Endothelial cell of umbilical vein (primary cell): ENCODE data around the gene IER5. TPM values are rescaled to one million over a fixed set of nuclear protein-coding genes. Genes with fewer than 3 reads are reported as not detected.

Source experiments
- BruUV-seq: library from RNA; stranded (reverse); fragments of 400-500 nt; replicated peaks from 2 replicates; lab custom pipeline; 2021; lab: Mats Ljungman, UMichigan
- CTCF ChIA-PET: fragments of 300-600, 350-600 bp; sonication (Branson Sonifier 250); formaldehyde crosslinking; loops from one replicate; lab custom pipeline; 2021; ENCODE audit warnings: antibody characterized with exemption, inconsistent platforms; lab: Charles Lee
- POLR2A ChIA-PET: fragments of 300-600, 350-600 bp; sonication (Branson Sonifier 250); formaldehyde crosslinking; loops from one replicate; lab custom pipeline; 2021; ENCODE audit warnings: antibody characterized with exemption, inconsistent platforms; lab: Charles Lee
- DNase-seq: peaks from one replicate; pipeline ENCODE4 v3.0.0-alpha.2; 2011; ENCODE audit warnings: low read depth, low spot score
- FAIRE-seq: peaks from 2 replicates; lab custom pipeline; 2011; peaks lifted over from hg19 to GRCh38; lab: Jason Lieb, UNC
- H2AFZ ChIP-seq: 2 replicates; pipeline ENCODE4 v1.6.0; 2012; ENCODE audit warnings: low read depth, low read length, control low read depth, inconsistent platforms
- H3K27ac ChIP-seq: 2 replicates; pipeline ENCODE4 v1.5.1; 2011; ENCODE audit warnings: low read depth, mild to moderate bottlenecking, control low read depth, low read length, moderate library complexity; ENCODE audit not compliant: insufficient read depth
- H3K27me3 ChIP-seq, 2 experiments: 2 replicates each; pipeline versions ENCODE4 v1.6.0 to v1.6.1; 2011; ENCODE audit warnings: low read length in 2 of 2, mixed read lengths in 1 of 2; ENCODE audit not compliant: control insufficient read depth in 2 of 2, insufficient read depth in 2 of 2
- H3K36me3 ChIP-seq, 2 experiments: 2 replicates in 1 of 2; 3 replicates in 1 of 2; pipeline ENCODE4 v1.5.1; 2011; ENCODE audit warnings: low read length in 2 of 2, mild to moderate bottlenecking in 1 of 2, moderate library complexity in 1 of 2; ENCODE audit not compliant: control insufficient read depth in 2 of 2, insufficient read depth in 2 of 2; ENCODE audit errors: extremely low read depth in 1 of 2
- H3K4me1 ChIP-seq: 3 replicates; pipeline ENCODE4 v1.5.1; 2011; ENCODE audit warnings: mild to moderate bottlenecking, low read length; ENCODE audit not compliant: control insufficient read depth, insufficient read depth; ENCODE audit errors: extremely low read depth
- H3K4me2 ChIP-seq: 2 replicates; pipeline ENCODE4 v1.6.1; 2011; ENCODE audit warnings: low read length, control low read depth, mixed read lengths; ENCODE audit not compliant: insufficient read depth
- H3K4me3 ChIP-seq, 3 experiments: fragments of 200-600 bp in 1 of 3; sonication (generic), shearing (Covaris generic) in 1 of 3; replicated peaks in 1 of 3; 2 replicates each; pipeline ENCODE4 v1.5.1; 2011 to 2016; ENCODE audit warnings: control low read depth in 3 of 3, low read length in 3 of 3, mild to moderate bottlenecking in 2 of 3, inconsistent platforms in 1 of 3, low read depth in 1 of 3, moderate library complexity in 1 of 3; ENCODE audit not compliant: insufficient read depth in 1 of 3
- H3K79me2 ChIP-seq: 2 replicates; pipeline ENCODE4 v1.6.0; 2012; ENCODE audit warnings: low read length, inconsistent platforms; ENCODE audit not compliant: control insufficient read depth, insufficient read depth
- H3K9ac ChIP-seq: replicated peaks from 2 replicates; pipeline ENCODE3; 2011; ENCODE audit warnings: low read length, control low read depth; ENCODE audit not compliant: insufficient read depth; ENCODE audit errors: extremely low read depth
- H3K9me1 ChIP-seq: replicated peaks from 3 replicates; pipeline ENCODE4 v1.6.0; 2011; ENCODE audit warnings: mild to moderate bottlenecking, low read length; ENCODE audit not compliant: control insufficient read depth, insufficient read depth; ENCODE audit errors: extremely low read depth
- H3K9me3 ChIP-seq: replicated peaks from 2 replicates; pipeline ENCODE4 v1.5.1; 2012; ENCODE audit warnings: low read length, inconsistent platforms; ENCODE audit not compliant: control insufficient read depth, insufficient read depth
- H4K20me1 ChIP-seq: replicated peaks from 2 replicates; pipeline ENCODE3; 2011; ENCODE audit warnings: mild to moderate bottlenecking, low read length; ENCODE audit not compliant: control insufficient read depth, insufficient read depth; ENCODE audit errors: extremely low read depth
- EZH2 ChIP-seq: IDR thresholded peaks from 2 replicates; pipeline ENCODE4 v1.6.1; 2012; ENCODE audit warnings: borderline replicate concordance, low read depth, mild to moderate bottlenecking, moderate library complexity, low read length, inconsistent platforms; ENCODE audit not compliant: severe bottlenecking
- FOS ChIP-seq: IDR thresholded peaks from 2 replicates; pipeline ENCODE4 v1.6.1; 2011; ENCODE audit warnings: mild to moderate bottlenecking, low read length, moderate library complexity, borderline replicate concordance; ENCODE audit not compliant: insufficient read depth
- GATA2 ChIP-seq: IDR thresholded peaks from 2 replicates; pipeline ENCODE4 v1.7.0; 2011; ENCODE audit warnings: low read depth, mild to moderate bottlenecking, moderate library complexity, mixed read lengths, low read length; ENCODE audit not compliant: insufficient read length, insufficient read depth
- JUN ChIP-seq: IDR thresholded peaks from 2 replicates; pipeline ENCODE4 v1.6.1; 2011; ENCODE audit warnings: borderline replicate concordance, low read depth; ENCODE audit not compliant: insufficient read length, insufficient read depth
- MYC ChIP-seq: IDR thresholded peaks from one replicate; pipeline ENCODE4 v1.6.1; 2011; ENCODE audit warnings: mild to moderate bottlenecking, low read depth, low read length
- POLR2A ChIP-seq: IDR thresholded peaks from 2 replicates; pipeline ENCODE4 v1.6.1; 2012; ENCODE audit warnings: low read depth, mild to moderate bottlenecking, control low read depth, low read length
- POLR2AphosphoS5 ChIP-seq: IDR thresholded peaks from 2 replicates; pipeline ENCODE4 v1.6.1; 2012; ENCODE audit warnings: low read depth, mild to moderate bottlenecking, control low read depth, low read length, moderate library complexity; ENCODE audit not compliant: insufficient read depth
- dilution Hi-C: fragments of 300-500 bp; cut with MboI; formaldehyde crosslinking; loops from one replicate; pipeline ENCODE4 v1.15.0; 2019; ENCODE audit warnings: low sequenced_read_pairs; ENCODE audit not compliant: extremely low pct_ligation_motif_present
- intact Hi-C: fragments of 100-400 bp; cut with micrococcal nuclease; formaldehyde crosslinking; loops from one replicate; pipeline ENCODE4 v1.10.0; 2022
- polyA plus RNA-seq, 4 experiments: library from polyadenylated mRNA; depleted of rRNA in 3 of 4; stranded (reverse) in 3 of 4; unstranded in 1 of 4; fragments of >200 nt; gene quantifications; 2 replicates each; pipeline versions ENCODE4 v1.2.1 to v1.2.3, GENCODE V29; 2011 to 2012; ENCODE audit warnings: missing spikeins in 1 of 4
- total RNA-seq: library from RNA; stranded (reverse); gene quantifications from 2 replicates; pipeline ENCODE4 v1.2.3, GENCODE V29; 2021
- TF ChIP-seq, protein P1 (sequence below), 2 donors: IDR thresholded peaks; 1 replicate in 1 of 2; 2 replicates in 1 of 2; pipeline ENCODE4 v1.5.1; 2011; ENCODE audit warnings: low read length in 2 of 2, mild to moderate bottlenecking in 2 of 2, moderate library complexity in 2 of 2, control low read depth in 1 of 2, inconsistent platforms in 1 of 2, low read depth in 1 of 2; ENCODE audit not compliant: insufficient read depth in 1 of 2; ENCODE audit errors: extremely low read depth in 1 of 2
- TF ChIP-seq, protein P2 (sequence below): IDR thresholded peaks from 2 replicates; pipeline ENCODE4 v1.6.1; 2011; ENCODE audit not compliant: insufficient read depth, insufficient read length

Gene IER5
- total and polyA plus RNA-seq, 2 donors (not counting 3 experiments of a cell fraction or from before 2014, with no cell fraction given) = 6.6 to 14.4 TPM

DNA sequence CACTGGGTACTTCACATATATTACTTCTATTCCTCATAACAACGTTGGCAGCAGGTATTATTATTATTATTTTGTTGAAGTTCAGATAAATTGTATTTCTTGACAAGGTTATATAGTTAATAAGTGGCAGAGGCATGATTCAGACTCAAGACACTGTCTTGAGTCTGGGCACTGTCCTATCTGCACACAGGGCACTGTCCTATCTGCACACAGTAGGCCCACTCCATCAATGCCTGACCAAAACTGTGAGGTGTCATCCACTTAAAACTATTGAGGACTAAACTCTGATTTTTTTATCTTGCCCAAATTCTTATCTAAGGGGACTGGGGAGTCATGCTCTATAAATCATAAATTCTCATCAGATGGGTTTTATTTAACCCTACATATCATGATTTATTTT, 23.8 kb upstream of the IER5 start:
- Histone ChIP-seq H3K79me2 (no peaks in the 10 kb centered on the region), H4K20me1 (no peaks in the 10 kb centered on the region), H3K9me1 (no peaks in the 10 kb centered on the region), H3K9me3 (no peaks in the 10 kb centered on the region), H2AFZ (no peak overlapping the region), H3K4me3 (no peak overlapping the region), H3K27ac (no peak overlapping the region), H3K4me1 (no peaks in the 10 kb centered on the region), H3K36me3 (no peaks in the 10 kb centered on the region), H3K27me3 (peaks cover 0 to 7% of the 10 kb centered on the region in 2 experiments), H3K9ac (no peak overlapping the region), H3K4me2 (no peak overlapping the region)
- CTCF ChIA-PET = interaction anchor here (1.7 kb wide), 1 partner anchor 79 kb away, joined by 3 read pairs; no protein-coding TSS in a partner anchor
- intact Hi-C loops = no loop called here
- no TSS peak for BruUV-seq
- FAIRE-seq (no peak), DNase-seq (no peak)
- POLR2A ChIA-PET = no interaction called here
- TF ChIP-seq POLR2AphosphoS5 (no peak), MYC (no peak), FOS (no peak), JUN (no peak), GATA2 (no peak), POLR2A (no peak), EZH2 (no peak)
- TF ChIP-seq, protein P1, sequence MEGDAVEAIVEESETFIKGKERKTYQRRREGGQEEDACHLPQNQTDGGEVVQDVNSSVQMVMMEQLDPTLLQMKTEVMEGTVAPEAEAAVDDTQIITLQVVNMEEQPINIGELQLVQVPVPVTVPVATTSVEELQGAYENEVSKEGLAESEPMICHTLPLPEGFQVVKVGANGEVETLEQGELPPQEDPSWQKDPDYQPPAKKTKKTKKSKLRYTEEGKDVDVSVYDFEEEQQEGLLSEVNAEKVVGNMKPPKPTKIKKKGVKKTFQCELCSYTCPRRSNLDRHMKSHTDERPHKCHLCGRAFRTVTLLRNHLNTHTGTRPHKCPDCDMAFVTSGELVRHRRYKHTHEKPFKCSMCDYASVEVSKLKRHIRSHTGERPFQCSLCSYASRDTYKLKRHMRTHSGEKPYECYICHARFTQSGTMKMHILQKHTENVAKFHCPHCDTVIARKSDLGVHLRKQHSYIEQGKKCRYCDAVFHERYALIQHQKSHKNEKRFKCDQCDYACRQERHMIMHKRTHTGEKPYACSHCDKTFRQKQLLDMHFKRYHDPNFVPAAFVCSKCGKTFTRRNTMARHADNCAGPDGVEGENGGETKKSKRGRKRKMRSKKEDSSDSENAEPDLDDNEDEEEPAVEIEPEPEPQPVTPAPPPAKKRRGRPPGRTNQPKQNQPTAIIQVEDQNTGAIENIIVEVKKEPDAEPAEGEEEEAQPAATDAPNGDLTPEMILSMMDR (IDR thresholded peaks at IDR 0.05; ENCODE audit: extremely low read depth in 1 of 2, insufficient read depth in 1 of 2, low read depth in 1 of 2, low read length in 2 of 2) = no peak
- TF ChIP-seq, protein P2, sequence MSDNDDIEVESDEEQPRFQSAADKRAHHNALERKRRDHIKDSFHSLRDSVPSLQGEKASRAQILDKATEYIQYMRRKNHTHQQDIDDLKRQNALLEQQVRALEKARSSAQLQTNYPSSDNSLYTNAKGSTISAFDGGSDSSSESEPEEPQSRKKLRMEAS = no peak
- dilution Hi-C loops = no loop called here
